WI38 (cell line): ENCODE data around the gene MAN1A2.

Experiments used
- H3K4me3 ChIP-seq: 2 replicates; pipeline ENCODE4 v1.5.1; 2011; ENCODE audit warnings: low read depth, mild to moderate bottlenecking, control low read depth, low read length
- CTCF ChIP-seq: IDR thresholded peaks from 2 replicates; pipeline ENCODE4 v1.5.1; 2012; ENCODE audit warnings: low read depth, mild to moderate bottlenecking, control low read depth, low read length

MAN1A2 gene

DNA sequence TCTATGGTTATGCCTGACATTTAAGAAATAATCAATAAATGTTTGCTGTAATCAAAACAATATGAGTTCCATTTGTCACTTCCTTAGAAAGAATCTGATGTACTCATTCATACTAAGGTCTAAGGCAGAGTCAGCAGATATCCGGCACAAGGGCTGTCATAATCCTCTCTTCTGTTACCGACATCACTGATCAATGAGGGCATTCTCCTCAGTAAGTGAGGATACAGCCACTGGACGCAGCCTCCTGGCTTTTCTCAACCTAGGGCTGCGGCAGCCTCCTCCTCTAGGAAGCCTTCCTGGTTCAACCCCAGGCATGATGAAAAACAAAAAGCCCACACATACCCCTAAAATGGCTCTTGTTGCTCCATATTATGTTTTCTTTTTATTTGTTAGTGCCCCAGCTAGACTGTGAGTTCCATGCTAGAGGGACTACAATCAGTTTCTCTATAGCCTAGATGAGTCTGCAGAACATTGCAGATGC is 197.9 kb downstream of the MAN1A2 start:
- no peak overlapping the region for H3K4me3 ChIP-seq
- no peak for TF ChIP-seq CTCF

- no peak for TF ChIP-seq CTCF
- no peak overlapping the region for H3K4me3 ChIP-seq
These were observed 198.7 kb downstream of the MAN1A2 start for GRCh38 chr1:117565745-117566455.

DNA sequence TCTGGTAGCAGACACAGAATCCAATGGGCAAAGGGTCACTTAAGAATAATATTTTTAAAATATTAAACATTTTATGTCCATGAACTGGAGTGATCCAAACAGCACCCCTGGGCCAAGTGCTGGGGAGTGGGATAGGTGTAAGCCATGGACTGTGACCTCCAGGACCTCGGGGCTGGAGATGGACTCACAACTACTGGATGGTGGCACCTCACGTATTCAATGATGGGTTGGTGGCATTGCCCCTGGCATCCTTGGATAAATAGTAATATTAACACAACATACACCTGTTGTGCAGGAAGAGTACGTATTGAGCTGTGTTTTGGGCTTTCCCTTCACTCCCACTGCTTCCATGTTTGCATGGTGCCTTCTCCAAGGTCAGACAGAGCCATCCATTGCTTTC is 199.3 kb downstream of the MAN1A2 start:
- TF ChIP-seq CTCF = no peak
- no peak overlapping the region for H3K4me3 ChIP-seq

DNA sequence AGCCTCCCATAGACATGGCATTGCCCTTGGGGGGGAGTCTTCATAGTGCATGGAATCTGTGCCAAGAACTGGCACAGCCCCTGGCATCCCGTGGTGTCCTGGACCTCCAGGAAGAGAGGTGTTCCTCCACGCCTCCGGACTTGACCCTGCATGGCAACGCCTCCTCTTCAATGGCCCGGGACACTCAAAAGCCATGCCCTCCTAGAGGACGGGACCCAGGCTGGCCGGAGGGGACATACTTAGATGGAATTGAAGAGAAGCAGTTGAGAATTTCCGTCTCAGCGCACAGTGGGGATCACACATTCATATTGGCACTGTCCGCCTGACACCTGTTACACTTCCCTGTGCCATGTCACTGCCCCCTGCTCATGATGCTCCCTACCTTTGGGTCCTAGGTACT is 200.2 kb downstream of the MAN1A2 start:
- no peak for TF ChIP-seq CTCF
- H3K4me3 ChIP-seq = no peak overlapping the region

DNA sequence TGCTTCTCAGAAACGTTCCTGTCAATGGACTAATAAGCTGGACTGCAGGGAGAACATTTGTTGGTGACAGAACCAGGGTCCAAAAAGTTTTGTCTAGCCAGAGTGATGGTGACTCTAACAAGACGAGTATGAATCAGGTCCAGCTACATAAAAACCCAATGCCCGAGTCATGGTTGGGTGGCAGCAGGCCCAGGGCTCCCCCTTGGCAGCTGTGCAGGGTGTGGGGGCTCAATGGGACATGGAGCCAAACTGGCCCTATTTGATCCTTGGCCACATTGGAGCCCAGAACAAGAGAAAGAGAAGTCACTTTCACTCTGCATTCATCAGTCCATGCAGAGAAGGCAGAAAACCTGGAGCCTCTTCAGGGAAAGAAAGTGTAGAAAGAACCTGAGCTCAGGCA is 200.7 kb downstream of the MAN1A2 start:
- TF ChIP-seq CTCF = no peak
- no peak overlapping the region for H3K4me3 ChIP-seq

- no peak overlapping the region for H3K4me3 ChIP-seq
- no peak for TF ChIP-seq CTCF
These were observed 201.8 kb downstream of the MAN1A2 start for GRCh38 chr1:117568999-117569398.

DNA sequence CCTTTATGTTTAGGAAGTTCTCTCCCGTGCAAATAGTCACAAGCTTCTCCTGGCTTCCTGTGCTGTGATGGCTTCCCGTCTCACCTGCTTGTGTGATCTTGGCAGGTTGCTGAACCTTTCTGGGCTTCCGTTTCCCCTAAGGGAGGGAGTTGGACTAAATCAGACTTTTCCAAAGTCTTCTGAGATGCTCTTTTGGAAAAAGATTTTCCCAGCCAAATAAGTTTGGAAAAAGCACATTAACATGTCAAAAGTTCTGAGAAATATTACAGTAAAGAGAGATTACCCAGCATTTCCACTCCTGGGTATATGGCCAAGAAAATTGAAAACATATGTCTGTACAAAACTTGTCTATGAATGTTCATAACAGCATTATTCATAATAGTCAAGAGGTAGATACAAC is 202.6 kb downstream of the MAN1A2 start:
- TF ChIP-seq CTCF = no peak

More for the DNA sequence above, 202.6 kb downstream of the MAN1A2 start:
- H3K4me3 ChIP-seq = no peak overlapping the region
